GM21447 (cell line): Measurements from ENCODE around the gene ANKRD44.

Experiments used
- ATAC-seq: cut with Tn5 transposase; IDR thresholded peaks from one replicate; pipeline ENCODE4 v1.9.1; 2021; ENCODE audit not compliant: unreplicated experiment

Gene ANKRD44

DNA sequence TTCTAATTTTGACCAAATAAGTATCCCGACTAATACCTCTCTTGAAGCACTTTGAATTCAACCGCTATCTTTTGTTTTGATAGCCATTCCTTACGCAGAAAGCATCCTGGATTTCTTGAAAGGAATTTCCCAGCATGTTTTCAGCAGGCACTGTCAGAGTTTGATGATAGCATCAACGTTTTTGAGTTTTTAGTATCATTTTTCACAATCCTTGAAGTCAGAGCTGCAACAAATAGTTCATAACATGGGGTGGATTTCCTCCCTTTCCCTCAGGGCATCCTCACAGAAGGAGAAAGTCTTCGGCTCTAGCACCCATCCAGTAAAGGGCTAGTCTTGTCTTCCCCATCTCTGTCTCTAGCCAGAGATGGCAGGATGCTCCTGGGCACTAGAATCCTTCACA, 46.2 kb downstream of the ANKRD44 start:
- ATAC-seq: no peak

DNA sequence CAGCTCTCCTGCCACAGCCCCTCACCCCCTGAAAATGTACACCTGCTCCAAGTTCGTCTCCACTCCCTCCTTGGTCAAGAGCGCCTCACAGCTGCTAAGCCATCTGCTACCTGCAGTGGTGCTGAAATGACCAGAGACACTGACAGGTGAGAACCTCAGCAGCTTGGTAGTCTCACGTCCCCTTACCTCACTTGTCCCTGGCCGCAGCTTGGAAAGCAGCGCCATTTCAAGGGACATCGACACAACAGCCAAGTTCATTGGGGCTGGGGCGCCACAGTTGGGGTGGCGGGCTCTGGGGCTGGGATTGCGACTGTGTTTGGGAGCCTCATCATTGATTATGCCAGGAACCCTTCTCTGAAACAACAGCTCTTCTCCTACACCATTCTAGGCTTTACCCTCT, 47.5 kb downstream of the ANKRD44 start:
- no peak for ATAC-seq

DNA sequence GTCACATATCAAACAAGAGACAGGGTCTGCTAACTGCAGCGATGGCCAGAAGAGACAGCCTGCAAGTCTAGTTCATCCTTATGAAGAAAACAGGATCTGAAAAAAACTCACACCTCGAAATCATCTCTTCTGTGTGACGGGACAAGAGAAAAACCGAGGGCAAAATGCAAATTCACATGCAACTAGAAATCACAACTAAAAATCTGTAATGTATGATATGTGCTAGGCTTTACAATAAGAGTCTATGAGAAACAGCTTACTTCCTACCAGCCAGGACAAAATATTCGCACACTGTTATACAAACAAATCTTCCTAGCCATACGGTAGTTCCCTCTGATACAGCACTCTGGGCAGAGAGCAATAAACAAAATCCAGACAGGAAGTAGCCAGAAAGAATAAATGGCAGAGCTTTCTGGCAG, 48.8 kb downstream of the ANKRD44 start:
- ATAC-seq: peak; percentile 66

DNA sequence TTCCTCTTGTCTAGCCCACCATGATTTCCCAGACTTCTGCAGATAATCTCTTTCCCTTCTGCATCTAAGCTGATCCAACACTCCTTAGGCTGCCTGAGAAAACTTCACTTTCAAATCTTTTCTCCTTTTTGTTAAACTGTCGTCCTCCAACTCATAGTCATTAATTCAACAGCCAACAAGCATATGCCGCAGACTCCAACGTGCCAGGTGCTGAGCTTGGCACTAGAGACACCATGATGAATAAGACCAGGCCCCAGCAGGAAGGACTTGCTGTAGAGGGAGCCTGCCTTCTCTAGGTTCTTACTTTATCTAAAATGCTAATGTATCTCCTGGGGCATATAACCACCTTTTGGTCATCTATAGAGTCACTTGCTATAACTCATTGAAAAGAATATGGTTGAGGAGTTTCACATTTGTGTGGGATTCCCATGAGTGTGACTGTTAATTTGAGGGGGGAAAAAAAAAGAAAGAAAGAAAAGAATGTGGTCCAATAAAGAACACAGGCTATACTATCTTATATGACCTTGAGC, 51.0 kb downstream of the ANKRD44 start:
- ATAC-seq: no peak

DNA sequence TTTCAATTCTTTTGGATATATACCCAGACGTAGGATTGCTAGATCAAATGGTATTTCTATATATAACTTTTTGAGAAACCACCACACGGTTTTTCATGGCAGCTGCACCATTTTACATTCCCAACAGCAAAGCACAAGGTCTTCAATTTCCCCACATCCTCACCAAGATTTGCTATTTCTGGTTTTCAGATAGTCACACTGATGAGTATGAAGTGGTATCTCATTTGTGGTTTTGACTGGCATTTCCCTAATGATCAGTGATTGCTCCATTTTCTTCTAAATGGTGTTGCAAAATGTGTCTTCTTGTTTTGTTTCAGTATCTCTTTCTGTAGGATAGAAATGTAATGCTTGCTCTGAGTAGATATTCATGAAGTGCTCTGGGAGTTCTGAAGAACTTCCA, 52.0 kb downstream of the ANKRD44 start:
- ATAC-seq: no peak

DNA sequence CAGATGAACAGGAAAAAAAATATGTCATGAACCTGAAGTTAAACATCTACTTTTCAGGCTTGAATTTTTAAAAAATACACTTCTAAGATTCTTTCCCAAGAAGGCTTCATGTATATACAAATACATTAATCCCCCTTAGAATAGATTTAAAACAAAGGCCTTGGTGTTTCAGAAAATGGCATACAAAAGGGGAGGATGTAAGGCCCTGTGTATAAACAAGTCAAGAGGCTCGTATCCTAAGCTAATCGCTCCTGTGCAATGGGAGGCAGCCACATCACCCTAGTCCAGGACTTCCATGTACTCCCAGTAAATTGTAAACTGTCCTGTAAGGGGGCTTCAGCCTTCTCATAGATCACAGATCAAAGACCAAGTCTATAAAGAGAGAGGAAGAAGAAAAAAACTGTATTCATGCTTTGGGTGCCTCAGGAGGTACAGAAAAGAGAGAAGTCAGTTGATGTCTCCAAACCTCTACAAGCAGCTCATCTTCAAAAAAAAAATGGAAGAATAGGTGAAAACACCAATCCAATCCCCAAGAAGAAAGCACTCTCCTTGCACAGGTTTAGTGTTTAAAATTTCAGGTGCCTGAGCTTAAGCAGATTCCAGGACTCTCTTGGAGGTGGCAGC, 53.9 kb downstream of the ANKRD44 start:
- ATAC-seq: no peak

DNA sequence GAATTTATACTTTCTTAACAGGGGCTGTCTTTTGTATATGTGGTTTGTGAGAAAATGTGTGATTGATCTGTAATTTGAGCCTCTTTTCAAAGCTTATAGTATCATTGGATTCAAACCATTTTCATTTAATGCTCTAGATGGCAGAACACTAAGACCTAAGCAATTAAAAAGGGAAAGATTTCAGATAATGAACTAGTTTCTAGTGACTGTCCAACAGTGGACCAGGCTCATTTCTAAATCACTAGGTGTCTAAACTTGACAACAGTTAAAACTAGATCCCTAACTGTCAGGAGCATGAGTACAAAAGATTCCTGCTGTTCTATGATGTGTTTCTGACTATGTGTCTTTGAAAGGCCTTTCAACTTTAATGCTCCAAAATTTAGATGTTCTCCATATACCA, 54.6 kb downstream of the ANKRD44 start:
- no peak for ATAC-seq

DNA sequence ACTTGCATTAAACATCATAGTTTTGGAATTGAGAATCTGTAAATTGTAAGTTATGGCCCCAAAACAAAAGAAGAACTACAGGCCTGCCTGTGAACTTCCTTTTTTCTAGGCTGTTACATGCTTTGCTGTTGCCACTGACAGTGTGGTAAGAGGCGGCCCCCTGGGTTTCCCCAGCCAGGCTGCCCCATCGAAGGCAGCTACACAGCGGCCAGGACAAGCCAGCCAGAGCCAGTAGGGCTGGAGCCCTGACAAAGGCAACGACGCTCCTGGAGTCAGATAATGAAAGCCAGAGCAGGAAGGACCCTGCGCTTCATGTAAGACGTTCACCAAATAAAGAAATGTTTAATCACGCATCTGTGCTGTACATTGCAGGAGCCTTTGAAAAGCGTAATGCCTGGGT, 55.0 kb downstream of the ANKRD44 start:
- peak; percentile 92 for ATAC-seq

DNA sequence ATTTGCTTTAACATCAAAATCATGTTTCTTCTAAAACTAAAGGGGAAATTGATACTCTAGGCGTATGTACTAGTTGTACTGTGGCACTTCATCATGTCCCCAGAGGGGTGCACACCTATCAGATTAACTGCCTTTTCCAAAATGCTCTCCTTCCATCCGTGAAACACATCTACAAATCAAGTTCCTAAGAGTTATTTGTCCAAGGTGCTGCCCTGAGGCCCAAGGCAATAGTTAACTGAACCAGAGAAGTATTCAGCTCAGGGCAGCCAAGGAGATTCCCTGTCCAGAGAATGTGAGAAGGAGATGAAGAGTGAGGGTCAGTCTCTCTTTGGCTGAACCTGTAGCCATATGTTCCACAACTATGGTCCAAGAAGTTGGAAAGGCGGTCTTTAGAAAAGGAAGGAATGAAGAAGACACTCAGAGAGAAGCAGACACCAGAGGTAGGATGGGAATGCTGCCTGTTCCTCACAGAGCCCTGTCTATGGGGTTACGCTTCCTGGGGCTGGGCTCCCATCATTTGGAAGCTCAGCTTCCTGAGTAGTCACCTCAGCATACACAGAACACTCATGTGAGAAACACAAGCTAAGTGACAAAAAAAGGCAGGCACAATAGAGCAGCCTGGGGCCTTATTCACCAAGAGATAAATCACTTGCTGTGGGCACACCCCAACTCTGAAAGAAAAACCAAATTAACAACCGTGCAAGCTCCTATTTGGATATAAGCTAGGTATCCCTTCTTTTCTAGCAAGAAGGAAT, 55.6 kb downstream of the ANKRD44 start:
- ATAC-seq: peak; percentile 26

DNA sequence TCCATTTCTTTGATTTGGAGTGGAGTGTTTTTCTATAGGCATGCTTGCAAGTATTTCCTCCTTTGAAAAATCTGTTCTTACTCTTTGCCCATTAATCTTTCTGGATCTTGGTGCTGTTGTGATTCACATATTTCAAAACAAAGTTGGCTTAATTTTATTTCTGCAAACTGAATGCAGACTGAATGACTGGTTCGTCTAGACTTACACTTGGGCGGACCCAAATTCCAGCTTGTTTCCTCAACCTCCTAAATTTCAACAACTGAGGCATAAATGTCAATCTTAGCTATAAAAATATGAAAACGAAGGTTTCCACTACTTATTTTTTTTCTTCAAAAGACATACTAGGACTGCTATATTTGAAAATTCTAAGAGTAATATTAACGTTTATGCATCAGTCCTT, 59.0 kb downstream of the ANKRD44 start:
- no peak for ATAC-seq

DNA sequence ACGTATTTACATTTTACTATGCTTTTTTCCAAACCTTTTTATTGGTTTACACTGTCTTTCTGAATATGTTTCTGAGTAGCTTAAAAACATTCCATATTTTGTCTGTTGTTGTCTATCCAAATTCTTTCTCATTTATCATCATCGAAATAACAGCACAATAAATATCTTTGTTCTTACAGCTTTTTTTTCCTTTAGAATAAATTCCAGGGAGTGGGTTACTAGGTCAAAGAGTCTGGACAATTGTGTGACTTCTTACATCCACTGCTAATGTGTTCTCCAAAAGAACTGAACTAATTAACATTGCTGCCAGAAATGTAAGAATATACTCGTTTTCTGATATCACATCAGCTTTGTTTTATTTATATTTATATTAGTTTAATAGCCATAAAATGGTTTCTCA, 59.4 kb downstream of the ANKRD44 start:
- no peak for ATAC-seq

DNA sequence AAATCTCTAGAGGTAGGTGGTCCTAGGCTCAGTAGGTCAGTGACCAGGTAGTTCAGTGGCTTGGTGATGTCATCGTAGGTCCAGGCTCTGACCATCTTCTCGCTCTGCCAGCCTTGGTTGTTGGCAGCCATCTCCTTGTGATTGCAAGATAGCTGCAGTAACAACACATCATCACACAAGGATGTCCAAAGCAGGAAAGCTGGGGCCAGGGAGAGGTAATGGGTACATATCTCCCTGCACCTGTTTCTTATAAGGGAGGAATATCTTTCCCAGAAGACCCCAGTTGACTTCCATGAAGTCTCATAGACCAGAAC, 60.5 kb downstream of the ANKRD44 start:
- no peak for ATAC-seq

DNA sequence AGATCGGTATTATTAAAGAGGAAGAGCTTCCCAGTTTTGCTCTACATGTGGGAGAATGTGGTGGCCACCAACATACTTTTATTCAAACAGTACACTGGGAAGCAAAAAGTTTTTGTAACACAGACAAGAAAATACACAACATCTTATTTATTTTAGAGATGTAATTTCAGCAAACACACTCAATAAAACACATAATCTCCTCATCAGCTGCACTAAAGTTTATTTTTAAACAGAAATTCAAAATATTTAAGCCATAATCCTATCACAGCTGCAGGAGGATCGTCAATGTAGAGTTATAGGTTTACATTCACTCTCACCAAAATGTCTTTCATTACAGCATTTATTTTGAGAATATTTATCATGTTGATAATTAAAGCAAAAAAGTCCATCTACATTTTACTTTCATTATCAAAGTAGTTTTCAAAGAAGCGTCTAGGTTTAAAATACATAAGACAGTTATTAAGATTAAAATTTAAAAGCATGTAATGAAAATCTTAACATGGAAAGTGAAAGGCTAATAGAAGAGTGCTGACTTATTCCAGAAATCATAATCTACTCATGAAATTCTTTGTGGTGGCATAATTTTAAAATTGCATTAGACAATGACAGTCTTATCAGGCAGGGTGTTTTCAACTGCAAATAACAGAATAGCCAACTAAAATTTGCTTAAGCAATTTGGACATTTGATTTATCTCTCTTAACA, 61.0 kb downstream of the ANKRD44 start:
- no peak for ATAC-seq

DNA sequence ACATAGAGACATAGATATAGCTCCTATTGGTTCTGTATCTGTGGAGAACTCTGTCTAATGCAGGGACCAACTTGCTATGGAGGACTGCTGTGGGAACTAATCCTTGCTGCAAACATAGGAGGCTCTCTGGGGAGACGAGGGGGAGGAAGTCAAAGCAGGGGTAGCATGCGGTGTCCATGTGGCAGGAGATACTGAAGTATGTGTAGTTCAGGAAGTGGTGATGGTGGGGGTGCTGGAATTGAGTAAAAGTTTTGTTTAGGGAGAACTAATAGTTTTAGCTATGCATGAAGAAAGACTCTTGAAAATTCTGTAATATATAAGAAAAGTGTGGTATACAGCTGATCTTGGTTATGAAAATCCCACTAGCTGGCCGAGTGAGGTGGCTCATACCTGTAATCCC, 62.0 kb downstream of the ANKRD44 start:
- peak; percentile 62 for ATAC-seq

DNA sequence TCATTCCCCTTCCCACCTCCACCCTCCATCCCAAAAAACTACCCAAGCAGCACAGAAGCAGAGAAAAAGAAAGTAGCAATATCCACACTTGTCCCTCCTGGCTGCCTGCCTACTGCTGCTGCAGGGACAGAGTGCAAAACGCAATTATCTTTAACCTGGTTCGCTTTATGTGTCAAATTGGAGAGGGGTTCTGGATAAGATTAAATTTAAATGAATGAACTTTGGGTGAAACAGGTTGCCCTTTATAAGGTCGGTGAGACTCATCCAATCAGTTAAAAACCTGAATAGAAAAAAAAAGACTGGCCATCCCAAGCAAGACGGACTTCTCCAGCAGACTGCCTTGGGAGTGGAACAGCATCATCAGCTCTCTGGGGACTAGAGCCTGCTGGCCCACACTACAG, 62.6 kb downstream of the ANKRD44 start:
- no peak for ATAC-seq

DNA sequence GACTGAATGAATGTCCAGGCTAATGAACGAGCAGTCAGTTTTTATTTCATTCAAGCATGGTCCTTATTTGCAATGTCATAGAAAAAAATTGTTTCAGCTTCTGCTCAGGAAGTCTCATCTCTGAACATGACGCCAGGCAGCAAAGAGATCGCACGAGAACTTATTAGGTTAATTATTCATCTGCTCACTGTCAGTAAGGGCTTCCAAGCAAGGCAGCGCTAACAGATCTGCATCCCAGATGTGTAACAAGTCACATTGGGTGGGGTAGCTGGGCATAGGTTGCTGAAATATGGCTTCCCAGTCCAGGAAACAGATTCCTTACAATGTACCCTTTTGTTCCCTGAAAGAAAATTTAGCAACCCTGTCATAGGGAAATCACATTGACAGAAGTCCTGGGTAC, 63.5 kb downstream of the ANKRD44 start:
- no peak for ATAC-seq

DNA sequence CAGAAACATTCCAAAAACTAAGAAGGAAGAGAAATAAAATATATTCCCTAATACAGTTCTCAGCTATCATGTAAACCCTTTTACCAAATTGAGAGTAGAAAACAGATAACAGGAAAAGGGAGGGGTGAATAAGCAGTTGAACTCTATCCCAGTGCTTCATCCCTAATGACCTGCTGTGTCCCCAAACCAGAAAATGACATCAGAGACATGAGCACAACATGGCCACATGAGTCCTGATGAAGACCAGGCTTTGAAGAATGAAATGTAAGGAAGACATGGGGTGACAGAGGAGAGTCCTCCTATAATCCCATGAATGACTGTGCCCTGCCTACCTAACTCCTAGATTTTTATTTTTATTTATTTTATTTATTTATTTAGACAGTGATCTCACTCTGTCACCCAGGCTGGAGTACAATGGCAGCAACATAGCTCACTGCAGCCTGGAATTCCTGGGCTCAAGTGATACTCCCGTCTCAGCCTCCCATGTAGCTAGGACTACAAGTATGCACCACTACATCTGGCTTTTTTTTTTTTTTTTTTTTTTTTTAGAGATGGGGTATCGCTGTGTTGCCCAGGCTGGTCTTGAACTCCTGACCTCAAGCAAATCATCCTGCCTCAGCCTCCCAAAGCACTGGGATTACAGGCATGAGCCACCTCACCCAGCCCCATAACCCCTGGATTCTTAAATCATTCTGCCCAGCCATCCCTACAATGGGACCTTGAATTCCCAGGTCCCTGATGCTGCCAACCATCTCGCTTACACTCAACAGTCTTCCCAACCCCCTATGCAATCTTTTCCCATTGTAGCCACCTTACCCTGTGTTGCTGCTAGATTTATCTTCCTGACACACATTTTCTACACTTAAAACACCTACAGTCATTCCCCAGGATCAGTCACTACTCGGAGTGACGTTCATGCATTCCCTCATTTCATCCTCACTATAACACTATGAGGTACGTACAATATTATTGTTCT, 64.5 kb downstream of the ANKRD44 start:
- ATAC-seq: no peak

DNA sequence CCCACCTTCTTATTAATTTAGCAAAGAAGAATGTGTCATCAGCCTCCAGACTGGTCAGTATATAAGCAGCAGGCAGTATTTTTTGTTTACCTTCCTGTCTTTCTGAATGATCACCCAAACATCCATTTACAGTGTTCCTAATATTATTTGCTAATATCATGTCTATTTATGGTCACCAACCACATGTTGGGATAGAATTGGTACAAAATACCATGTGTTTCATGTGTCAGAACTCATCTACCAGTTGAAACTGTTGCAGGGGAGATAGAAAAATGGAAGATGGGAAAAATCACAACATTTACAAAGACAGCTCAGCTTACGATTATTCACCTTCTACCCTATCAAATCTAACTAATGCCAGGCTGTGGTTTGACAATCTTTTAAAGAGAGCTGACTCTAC, 66.2 kb downstream of the ANKRD44 start:
- no peak for ATAC-seq

DNA sequence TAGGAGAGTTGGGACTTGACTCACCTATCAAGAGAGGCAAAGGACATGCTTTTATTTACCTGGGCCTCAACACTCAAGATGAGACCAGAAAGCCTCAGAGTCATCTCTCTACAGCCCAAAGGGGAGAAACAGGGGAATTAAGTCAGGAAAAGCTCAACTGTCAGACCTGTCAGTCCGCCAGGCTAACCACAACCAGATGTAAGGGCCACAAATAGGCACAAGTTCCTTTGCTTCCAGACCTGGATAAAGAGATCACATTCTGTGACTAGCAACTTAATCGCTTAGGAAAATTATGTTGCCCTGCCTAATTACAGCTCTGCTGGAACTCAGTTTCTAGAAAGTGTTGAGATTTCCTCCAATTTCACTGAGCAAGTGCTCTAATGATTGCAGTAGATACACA, 67.9 kb downstream of the ANKRD44 start:
- ATAC-seq: no peak

DNA sequence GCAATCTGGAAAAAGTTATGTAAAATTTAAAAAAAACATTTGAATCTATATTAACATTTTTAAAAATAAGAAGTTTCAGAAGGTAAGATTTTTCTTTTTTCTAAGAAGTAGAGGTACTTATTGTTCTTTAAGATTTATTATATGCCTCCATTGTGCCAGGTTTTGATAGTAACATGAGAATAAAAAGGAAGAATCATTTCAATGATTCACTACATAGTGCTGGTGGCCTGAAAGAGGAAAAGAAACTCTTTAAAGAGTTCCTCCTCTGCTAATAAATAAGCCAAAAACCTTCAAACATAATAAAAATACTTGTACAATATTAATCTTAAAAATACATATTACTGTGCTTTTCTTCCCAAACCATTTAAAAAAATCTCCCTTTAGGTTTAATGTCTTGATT, 69.0 kb downstream of the ANKRD44 start:
- ATAC-seq: no peak

DNA sequence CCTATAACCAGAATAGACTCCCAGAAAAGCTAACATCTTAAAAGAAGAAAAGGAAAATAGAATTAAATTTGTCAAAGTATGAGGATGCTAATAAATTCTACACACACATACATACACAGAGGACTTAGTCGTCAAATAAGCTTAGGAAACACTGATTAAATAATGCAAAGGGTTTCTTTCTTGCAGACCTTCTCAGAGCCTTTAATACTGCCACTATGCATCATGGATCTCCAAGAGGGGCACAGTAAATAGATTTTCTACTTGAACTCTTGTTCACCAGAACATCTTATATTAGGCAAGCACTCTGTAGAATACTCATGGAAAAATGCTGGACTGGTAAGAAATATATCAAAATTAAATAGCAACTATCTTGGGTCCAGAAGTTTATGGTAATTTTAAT, 69.4 kb downstream of the ANKRD44 start:
- ATAC-seq: no peak
